Left ventricle myocardium inferior (tissue), 1 donor: ENCODE data around the gene IL25. TPM values are rescaled to one million over a fixed set of nuclear protein-coding genes. Genes with fewer than 3 reads are reported as not detected.
"Not testable (repeated sequence)": the region's sequence is repeated elsewhere in the genome, so short reads cannot be mapped to it uniquely, and the experiment has no call there.

Experiments
- DNase-seq: peaks from one replicate; pipeline ENCODE4 v3.0.0-alpha.2; 2020
- H3K27ac ChIP-seq: fragments of 200-600 bp; replicated peaks from 2 replicates; pipeline ENCODE4 v1.8.0; 2021
- H3K27me3 ChIP-seq: fragments of 200-600 bp; 2 replicates; pipeline ENCODE4 v1.8.0; 2021; ENCODE audit warnings: low read depth
- H3K36me3 ChIP-seq: fragments of 200-600 bp; 2 replicates; pipeline ENCODE4 v1.8.0; 2021
- H3K4me1 ChIP-seq: fragments of 200-600 bp; 2 replicates; pipeline ENCODE4 v1.8.0; 2021
- H3K4me3 ChIP-seq: fragments of 200-600 bp; 2 replicates; pipeline ENCODE4 v1.8.0; 2021; ENCODE audit warnings: mild to moderate bottlenecking, moderate library complexity
- H3K9me3 ChIP-seq: fragments of 200-600 bp; replicated peaks from 2 replicates; pipeline ENCODE4 v1.8.0; 2021
- CTCF ChIP-seq: fragments of 200-600 bp; IDR thresholded peaks from 2 replicates; pipeline ENCODE4 v1.8.0; 2021; ENCODE audit warnings: antibody characterized with exemption, mild to moderate bottlenecking, borderline replicate concordance
- intact Hi-C: fragments of 100-400 bp; cut with micrococcal nuclease; formaldehyde crosslinking; loops from one replicate; pipeline ENCODE4 v1.11.0; 2022
- total RNA-seq: library from RNA; stranded (reverse); fragmentation: NEBNext Ultra II Directional; extraction: Animal tissue kit (Norgen Biotek cat#: 25700); gene quantifications from one replicate; pipeline ENCODE4 v1.2.1, GENCODE V29; 2021
- donor health status: DM: no; HTN: yes; CAD: no; lungs with severe emphysema.

IL25 gene
- total RNA-seq, 1 donor from 2014 or later: not detected

DNA sequence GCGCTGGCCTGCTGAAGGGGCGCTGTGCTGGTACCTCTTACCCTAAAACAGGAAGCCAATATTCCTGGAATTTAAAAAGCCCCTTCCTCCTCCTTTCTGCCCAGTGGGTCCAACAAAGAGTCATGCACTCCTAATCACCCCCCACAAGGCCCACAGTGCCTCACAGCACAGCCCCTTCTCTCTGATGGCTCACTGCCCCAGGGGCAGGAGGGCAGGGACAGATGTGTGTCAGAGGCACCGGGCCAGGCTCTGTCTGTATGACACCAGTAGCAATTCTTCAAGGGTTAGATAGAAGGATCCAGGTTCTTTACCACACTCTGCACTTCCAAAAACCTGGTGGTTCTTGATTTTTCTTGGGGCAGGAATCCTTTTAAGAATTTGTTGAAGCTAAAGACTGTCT, 26.5 kb downstream of the IL25 start:
- H3K36me3 ChIP-seq: peaks cover 61% of the 10 kb centered on the region
- H3K27me3 ChIP-seq: peaks cover 5% of the 10 kb centered on the region
- intact Hi-C loops: no loop called here
- DNase-seq: peak; percentile 12
- H3K9me3 ChIP-seq: no peaks in the 10 kb centered on the region
- H3K4me1 ChIP-seq: peaks cover 57% of the 10 kb centered on the region
- peak overlapping the region; percentile 58 for H3K27ac ChIP-seq
- no peak for TF ChIP-seq CTCF
- peak overlapping the region; percentile 9 for H3K4me3 ChIP-seq

DNA sequence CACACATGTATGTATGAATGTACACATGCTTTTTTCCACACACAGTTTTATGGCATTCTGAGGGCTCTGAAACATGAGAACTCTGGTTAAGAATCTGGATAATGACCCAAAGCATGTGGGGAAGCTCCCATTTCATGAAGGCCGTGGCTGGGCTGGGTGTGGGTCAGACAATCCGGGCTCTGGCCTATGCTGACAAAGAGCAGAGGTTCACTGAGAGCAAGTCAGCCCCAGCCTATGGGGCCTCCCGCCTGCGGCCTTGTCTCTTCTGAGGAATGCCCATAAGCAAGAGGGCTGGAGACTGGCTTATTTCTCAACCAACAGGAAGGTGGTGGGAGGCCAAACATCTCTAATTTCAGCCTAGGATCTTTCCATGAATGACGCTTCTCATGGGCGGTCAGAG, 27.0 kb downstream of the IL25 start:
- Histone ChIP-seq H3K27ac (peak overlapping the region; percentile 58), H3K36me3 (peaks cover 64% of the 10 kb centered on the region), H3K4me1 (peaks cover 61% of the 10 kb centered on the region), H3K27me3 (peaks cover 5% of the 10 kb centered on the region), H3K9me3 (no peaks in the 10 kb centered on the region), H3K4me3 (peak overlapping the region; percentile 65)
- no peak for TF ChIP-seq CTCF
- intact Hi-C loops: no loop called here
- DNase-seq: peak; percentile 12

GRCh38 chr14:23400496-23401149, 28.0 kb downstream of the IL25 start:
- H3K4me3 ChIP-seq: peak overlapping the region; percentile 65
- H3K36me3 ChIP-seq: peaks cover 73% of the 10 kb centered on the region
- H3K9me3 ChIP-seq, intact Hi-C loops: not testable (repeated sequence)
- DNase-seq: peak; percentile 13
- peaks cover 11% of the 10 kb centered on the region for H3K27me3 ChIP-seq
- peaks cover 71% of the 10 kb centered on the region for H3K4me1 ChIP-seq
- peak overlapping the region; percentile 91 for H3K27ac ChIP-seq

DNA sequence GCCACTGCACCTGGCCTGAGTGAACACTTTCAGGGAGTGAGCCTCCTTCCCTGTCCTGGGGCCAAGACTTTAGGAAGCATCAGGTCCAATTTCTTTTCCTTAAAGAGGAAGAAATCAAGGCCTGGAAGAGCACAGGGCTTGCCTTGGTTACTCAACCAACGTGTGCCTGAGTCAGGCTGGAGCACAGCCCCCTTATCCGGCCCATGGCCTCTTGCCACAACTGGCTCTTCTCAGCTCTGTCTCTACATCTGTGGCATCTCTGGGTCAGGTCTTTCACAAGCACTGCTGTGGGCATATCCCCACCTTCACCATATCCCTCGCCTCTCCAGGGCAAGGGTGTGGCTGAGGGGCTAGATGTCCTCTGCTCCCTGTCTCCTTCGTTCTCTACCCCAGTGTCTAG, 28.7 kb downstream of the IL25 start:
- Histone ChIP-seq H3K27ac (peak overlapping the region; percentile 91), H3K4me1 (peaks cover 76% of the 10 kb centered on the region), H3K4me3 (peak overlapping the region; percentile 65), H3K9me3 (no peaks in the 10 kb centered on the region), H3K27me3 (peaks cover 11% of the 10 kb centered on the region), H3K36me3 (peaks cover 80% of the 10 kb centered on the region)
- peak; percentile 11 for DNase-seq
- intact Hi-C loops: no loop called here
- TF ChIP-seq CTCF: no peak

DNA sequence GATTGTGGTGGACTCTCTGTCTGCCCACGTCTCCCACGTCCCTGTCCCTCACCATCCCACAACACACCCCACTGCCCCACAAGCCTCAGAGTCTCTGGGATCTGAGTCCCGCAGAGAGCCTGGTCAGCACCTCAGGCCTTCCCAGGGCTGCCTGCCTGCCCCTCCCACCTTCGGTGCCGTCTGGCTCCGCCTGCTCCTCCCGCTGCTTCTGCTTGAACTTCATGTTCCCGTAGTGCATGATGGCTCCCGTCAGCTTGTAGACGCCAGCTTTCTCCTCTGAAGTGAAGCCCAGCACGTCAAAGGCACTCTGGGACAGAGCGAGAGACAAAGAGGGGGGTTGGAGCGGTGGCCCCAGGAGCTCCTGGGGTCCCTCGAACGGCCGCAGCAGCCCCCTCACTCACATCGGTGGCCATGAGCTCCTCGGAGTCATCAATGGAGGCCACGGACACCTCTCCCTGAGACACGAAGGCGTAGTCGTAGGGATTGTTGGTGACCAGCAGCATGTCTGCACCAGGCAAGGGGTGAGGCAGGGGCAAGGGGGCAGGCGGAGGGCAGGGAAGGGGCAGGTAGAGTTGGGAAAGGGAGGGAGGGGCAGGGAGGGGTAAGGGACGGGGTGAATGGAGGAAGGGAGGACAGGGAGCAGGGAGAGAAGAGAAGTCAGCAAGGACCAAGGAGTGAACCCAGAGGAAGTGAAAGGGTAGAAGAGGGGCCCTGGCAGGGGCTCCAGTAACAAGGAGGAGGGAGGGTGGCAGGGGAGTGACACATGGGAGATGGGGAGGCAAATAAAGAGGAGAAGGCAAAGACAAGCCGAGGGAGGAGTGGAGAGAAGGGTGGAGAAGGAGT, 29.9 kb downstream of the IL25 start:
- H3K4me1 ChIP-seq: peaks cover 69% of the 10 kb centered on the region
- intact Hi-C loops: no loop called here
- TF ChIP-seq CTCF: no peak
- H3K27ac ChIP-seq: peak overlapping the region; percentile 91
- peaks cover 11% of the 10 kb centered on the region for H3K27me3 ChIP-seq
- H3K9me3 ChIP-seq: no peaks in the 10 kb centered on the region
- peak overlapping the region; percentile 65 for H3K4me3 ChIP-seq
- peaks cover 74% of the 10 kb centered on the region for H3K36me3 ChIP-seq
- peak; percentile 16 for DNase-seq

DNA sequence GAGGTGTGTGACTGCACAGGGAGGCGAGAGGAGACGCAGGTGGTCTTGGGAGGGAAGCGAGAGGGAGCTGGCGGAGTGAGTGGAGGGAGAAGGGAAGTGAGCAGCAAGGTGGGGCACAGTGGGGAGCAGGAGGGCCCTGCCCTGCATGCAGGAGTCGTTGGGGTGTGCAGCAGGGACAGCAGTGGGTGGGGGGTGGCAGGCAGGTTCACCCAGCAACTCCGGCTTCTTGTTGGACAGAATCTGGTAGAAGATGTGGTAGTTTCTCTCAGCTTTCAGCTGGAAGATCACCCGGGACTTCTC, 30.5 kb downstream of the IL25 start:
- Histone ChIP-seq H3K27ac (peak overlapping the region; percentile 91), H3K27me3 (peaks cover 11% of the 10 kb centered on the region), H3K36me3 (peaks cover 70% of the 10 kb centered on the region), H3K4me3 (peak overlapping the region; percentile 65), H3K9me3 (no peaks in the 10 kb centered on the region), H3K4me1 (peaks cover 68% of the 10 kb centered on the region)
- no peak for DNase-seq
- intact Hi-C loops: no loop called here
- no peak for TF ChIP-seq CTCF
